Measurements from ENCODE around the gene CCDC201. TPM values are rescaled to one million over a fixed set of nuclear protein-coding genes. Genes with fewer than 3 reads are reported as not detected.
A peak's percentile ranks its signal among the peaks of the same experiment; 100 is the strongest.

CCDC201 gene, protein sequence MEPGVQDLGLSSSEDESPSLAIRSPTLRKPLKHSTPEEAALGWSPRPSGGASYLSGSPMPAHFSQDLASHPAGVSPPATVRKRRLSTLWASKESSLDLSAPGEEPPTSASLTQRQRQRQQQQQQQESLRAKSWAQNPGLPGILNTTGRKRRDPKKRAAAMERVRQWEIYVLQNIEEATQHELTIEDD
- total RNA-seq = not detected
- long read RNA-seq = 0 reads

- ATAC-seq = no peak
- intact Hi-C loops (cut with micrococcal nuclease) = no loop called here
- DNase-seq = no peak
Observed at GRCh38 chr7:45873035-45873354, at the start of gene CCDC201. Gene CCDC201, minus strand, starts transcription at chr7:45873082. Its CDS starts 75 bp downstream, at chr7:45873007.

DNA sequence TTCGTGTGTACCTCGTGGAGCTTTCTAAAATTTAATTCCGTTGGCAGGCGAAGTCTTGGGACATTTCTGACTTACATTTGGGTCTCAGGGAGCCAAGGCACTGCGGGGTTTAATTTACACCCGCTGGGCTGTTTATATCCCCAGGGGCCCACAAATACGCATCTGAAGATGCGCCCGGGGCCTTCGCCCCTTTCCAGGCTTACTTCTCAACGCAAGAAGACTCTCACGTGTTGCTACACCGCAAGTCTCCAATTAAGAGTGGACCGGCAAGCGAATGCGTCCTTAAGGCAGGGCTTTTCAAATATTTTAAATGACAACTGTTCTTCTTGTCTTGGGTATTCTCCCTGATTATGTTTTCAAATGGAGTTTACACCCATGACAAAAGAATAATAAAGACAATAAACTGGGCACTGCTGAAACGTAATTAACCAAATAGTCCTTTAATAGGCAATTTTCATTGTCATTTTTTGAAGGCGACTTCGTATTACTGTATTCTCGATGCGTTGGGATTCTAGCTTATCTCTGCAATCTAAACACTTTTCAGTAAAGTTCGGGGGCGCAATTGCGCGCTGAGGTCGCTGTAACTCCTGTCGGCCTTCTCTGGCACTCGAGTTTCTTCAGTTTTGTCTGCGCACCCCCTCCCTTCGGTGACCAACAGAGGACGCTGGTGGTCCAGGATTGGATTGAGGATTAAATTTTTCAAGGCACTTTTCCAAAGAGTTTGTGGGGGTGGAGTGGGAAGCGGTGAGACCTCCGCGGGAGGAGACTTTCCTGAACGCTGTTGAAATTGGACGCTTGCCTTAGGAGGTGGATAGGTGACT, 49.0 kb upstream of the CCDC201 start:
- intact Hi-C loops (cut with micrococcal nuclease) = loop anchor here (5.0 to 10.0 kb wide), 2 partner anchors 430 to 1163 kb away; no protein-coding TSS in a partner anchor
- DNase-seq (peak; percentile 73), ATAC-seq (peak; percentile 51)

DNA sequence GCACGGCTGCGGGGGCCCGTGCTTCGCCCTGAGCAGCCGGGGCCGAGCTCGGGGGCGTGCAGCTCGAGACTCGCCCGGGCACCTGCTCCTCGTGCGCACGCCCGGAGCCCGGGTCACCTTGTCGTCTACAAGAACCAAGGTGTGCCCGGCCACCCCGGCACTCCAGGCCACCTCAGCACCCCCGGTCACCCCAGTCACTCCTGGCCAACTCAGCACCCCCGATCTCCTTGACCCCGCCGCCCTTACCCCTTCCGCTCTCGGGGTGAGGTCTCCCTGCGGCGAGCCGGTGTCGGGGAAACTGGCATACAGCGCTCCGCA, 48.5 kb upstream of the CCDC201 start:
- peak; percentile 7 for ATAC-seq
- DNase-seq = no peak
- intact Hi-C loops (cut with micrococcal nuclease) = loop anchor here (5.0 to 10.0 kb wide), 2 partner anchors 431 to 1163 kb away; no protein-coding TSS in a partner anchor

DNA sequence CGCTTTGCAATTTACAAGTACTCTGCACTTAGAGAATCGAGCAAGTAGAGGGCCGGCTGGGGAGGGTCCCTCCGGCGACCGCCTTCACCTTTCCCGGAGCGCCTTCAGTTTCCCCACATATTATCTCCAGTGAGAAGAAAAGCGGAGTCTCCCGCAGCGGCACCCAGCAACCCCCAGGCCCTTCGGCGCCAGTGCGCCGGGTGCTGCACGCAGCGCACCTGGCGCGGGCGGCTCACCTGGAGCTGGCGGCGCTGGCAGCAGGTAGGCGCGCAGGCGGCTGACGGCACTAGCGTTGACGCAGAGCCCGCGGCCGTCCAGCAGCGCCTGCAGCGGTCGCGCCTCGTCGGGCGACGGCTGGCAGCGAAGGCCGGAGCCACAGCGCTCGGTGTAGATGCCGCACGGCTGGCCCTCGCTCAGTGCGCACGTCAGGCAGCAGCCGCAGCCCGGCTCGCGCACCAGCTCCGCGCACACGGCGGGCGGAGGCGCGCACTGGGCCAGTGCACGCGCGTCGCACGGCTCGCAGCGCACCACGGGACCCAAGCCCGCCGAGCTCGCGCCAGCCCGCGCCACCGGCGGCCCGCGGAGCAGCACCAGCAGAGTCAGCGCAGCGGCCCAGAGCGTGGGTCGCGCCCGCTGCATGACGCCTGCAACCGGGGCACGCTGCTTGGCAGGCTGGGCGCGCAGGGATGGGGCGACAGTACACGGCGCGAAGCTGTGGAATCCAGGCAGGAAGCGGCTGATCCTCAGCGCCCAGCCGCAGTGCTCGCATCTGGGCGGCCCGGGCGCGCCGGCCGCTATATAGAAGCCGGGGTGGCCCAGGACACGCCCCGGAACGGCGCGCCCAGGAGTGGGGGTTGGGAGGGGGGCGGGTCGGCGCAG, 47.9 kb upstream of the CCDC201 start, which contains the start of gene IGFBP3:
Gene IGFBP3 (minus strand): TSS at position 771 of the 879 bp plus-strand sequence. CDS start 132 bp downstream, at position 639.
- intact Hi-C loops (cut with micrococcal nuclease) = loop anchor here (5.0 to 10.0 kb wide), 2 partner anchors 432 to 1164 kb away; no protein-coding TSS in a partner anchor
- peak; percentile 80 for DNase-seq
- peak; percentile 83 for ATAC-seq

DNA sequence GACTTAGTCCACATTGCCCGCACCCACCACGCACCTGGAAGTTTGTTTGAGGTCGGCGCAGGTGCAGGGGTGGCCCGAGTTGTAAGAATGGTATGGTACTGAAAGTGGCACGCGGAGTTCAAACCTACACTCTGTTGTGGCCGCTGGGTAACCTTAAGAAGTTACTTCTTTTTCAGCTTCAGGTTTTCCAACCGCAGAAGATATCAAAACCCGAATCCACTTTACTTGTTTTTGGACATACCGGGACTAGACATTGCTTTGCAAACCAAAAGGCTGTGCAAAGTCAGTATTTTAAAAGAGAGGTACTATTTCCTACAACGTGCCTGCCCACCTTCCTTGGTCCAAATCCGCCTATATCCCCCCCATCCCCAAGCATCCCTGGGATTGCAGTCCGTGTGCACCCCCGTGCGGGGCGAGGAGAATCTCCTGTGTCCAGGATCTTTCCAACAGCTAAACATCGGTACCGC, 47.1 kb upstream of the CCDC201 start:
- no peak for DNase-seq
- ATAC-seq = no peak
- intact Hi-C loops (cut with micrococcal nuclease) = loop anchor here (5.0 to 10.0 kb wide), 2 partner anchors 432 to 1165 kb away; no protein-coding TSS in a partner anchor

GRCh38 chr7:45919231-45919784, 46.4 kb upstream of the CCDC201 start:
- DNase-seq (no peak), ATAC-seq (no peak)
- intact Hi-C loops (cut with micrococcal nuclease) = no loop called here

DNA sequence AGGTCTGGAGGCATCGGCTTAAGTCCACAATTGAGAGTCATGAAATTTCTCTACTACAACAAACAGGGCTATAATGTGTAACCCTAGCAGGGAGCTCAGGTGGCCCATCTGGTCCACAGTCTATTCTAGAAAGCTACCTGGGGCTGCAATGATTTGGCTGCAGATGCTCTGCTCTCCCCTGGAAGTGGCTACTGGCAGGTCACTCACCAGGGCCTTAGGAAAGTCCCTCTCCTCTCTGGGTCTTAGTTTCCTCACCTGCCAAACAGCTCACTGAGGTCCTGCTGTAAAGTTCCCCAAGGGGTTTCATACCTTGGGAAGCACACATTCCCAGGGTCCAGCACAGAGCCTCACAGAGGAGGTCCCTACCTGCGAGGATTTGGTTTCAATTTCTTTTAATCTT, 45.7 kb upstream of the CCDC201 start:
- DNase-seq = no peak
- intact Hi-C loops (cut with micrococcal nuclease) = no loop called here
- no peak for ATAC-seq

GRCh38 chr7:45917658-45918057, 44.8 kb upstream of the CCDC201 start:
- intact Hi-C loops (cut with micrococcal nuclease) = no loop called here
- DNase-seq (peak; percentile 88), ATAC-seq (peak; percentile 51)

- intact Hi-C loops (cut with micrococcal nuclease) = no loop called here
- ATAC-seq (no peak), DNase-seq (no peak)
Observed at GRCh38 chr7:45917064-45917463, 44.2 kb upstream of the CCDC201 start.

- intact Hi-C loops (cut with micrococcal nuclease) = no loop called here
- DNase-seq (no peak), ATAC-seq (no peak)
Observed at GRCh38 chr7:45915606-45916005, 42.7 kb upstream of the CCDC201 start.

DNA sequence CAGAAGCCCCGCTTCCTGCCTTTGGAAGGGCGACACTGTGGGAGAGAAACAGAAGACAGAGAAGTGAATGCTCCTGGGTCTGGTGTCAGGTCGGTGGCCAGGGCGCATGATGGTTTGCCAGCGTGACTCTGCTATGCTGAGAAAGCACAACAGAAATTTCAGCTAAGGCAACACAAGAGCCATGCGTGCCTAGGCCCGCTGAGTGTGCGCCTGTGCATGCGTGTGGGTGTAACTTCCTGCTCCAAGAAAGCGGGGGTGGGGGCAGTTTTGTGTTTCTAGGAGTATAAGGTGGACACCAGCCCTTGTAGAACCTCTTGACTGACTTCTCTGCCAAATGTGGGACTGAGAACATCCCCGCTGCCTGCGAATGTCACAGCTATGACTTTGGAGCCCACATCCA, 42.0 kb upstream of the CCDC201 start:
- ATAC-seq (no peak), DNase-seq (no peak)
- intact Hi-C loops (cut with micrococcal nuclease) = no loop called here

- intact Hi-C loops (cut with micrococcal nuclease) = no loop called here
- DNase-seq (no peak), ATAC-seq (no peak)
Observed at GRCh38 chr7:45912972-45913371, 40.1 kb upstream of the CCDC201 start.

DNA sequence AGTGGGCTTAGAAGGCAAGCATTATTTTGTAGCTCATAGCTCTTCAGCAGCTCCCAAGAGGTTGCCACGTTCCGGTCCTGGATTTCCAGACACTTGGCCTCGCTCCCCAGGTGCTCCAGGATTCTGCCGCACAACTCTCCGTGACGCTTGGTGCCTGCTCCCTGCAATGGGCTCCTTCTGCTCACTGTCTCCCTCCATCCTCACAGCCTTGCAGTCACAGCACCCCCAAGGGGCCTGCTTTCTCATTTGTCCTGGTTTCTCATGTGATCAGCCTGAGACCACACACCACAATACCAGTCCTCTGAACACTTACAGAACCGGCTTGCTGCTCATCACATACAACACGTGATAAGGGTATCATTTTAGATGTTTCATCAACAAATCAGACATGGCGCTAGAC, 38.4 kb upstream of the CCDC201 start:
- intact Hi-C loops (cut with micrococcal nuclease) = no loop called here
- ATAC-seq = no peak
- no peak for DNase-seq

DNA sequence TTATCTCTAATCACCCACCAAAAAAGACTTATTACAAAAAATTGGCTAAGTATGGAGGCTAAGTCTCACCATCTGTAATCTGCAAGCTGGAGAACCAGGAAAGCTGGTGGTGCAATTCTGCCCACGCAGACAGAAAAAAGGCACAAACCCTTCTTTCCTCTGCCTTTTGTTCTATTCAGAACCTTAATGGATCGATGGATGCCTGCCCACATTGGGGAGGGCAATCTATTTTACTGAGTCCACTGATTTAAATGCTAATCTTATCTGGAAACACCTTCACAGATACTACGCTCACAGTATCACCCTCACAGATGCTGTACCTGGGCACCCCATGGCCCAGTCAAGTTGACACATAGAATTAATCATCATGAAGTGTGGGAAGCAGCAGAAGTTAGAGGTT, 38.0 kb upstream of the CCDC201 start:
- intact Hi-C loops (cut with micrococcal nuclease) = no loop called here
- DNase-seq (no peak), ATAC-seq (no peak)

- intact Hi-C loops (cut with micrococcal nuclease) = no loop called here
- no peak for ATAC-seq
Observed at GRCh38 chr7:45909561-45909960, 36.7 kb upstream of the CCDC201 start.

DNA sequence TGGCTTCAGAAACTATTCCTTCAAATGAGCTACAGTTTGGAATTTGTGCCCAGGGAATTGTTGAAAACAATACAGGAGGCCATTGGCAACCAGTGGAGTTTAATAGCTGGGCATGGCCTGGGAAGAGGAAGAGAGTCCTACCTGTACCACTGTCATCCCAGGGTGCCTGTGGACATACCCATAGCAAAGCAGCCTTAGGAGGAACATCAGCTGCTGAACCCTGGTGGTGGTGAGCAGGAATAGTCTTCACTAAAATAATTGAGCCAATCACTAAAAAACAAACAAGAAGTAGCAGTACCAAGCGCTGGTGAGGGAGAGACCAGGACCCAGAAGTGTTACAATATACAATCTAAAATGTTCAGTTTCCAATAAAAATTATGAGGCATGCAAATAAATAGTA, 29.9 kb upstream of the CCDC201 start:
- DNase-seq = no peak
- no peak for ATAC-seq
- intact Hi-C loops (cut with micrococcal nuclease) = no loop called here

More at GRCh38 chr7:45909561-45909960, 36.7 kb upstream of the CCDC201 start:
- DNase-seq = no peak

GRCh38 chr7:45901566-45901965, 28.7 kb upstream of the CCDC201 start:
- no peak for DNase-seq
- no peak for ATAC-seq
- intact Hi-C loops (cut with micrococcal nuclease) = no loop called here

DNA sequence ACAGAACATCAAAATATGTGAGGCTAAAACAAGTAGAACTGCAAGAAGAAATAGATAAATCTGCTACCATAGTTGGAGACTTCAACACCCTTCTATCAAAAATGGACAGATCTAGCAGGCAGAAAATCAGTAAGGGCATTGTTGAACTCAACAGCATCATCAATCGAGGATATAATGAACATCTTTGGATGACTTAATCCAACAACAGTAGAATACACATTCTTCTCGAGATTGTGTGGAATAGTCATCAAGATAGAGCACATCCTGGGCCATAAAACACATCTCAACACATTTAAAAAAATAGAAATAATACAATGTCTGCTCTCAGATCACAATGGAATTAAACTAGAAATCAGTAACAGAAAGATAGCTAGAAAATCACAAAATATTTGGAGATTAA, 25.3 kb upstream of the CCDC201 start:
- DNase-seq (no peak), ATAC-seq (no peak)
- intact Hi-C loops (cut with micrococcal nuclease) = no loop called here

- ATAC-seq (no peak), DNase-seq (no peak)
- intact Hi-C loops (cut with micrococcal nuclease) = no loop called here
Observed at GRCh38 chr7:45897042-45897690, 24.3 kb upstream of the CCDC201 start.
